ENCODE measurements around the gene UNC45B. TPM values are rescaled to one million over a fixed set of nuclear protein-coding genes. Genes with fewer than 3 reads are reported as not detected.

The UNC45B gene
- total and polyA plus RNA-seq, 2 of the 13 experiments (the other 11 are each of a cell fraction or from before 2014, with no cell fraction given): 0.01 TPM; not detected in 1

- TF ChIP-seq ZNF563 (CRISPR knock-in tag; IDR thresholded peaks at IDR 0.05) (peak; percentile 82; the same call in 1 of the 2 replicates), ZNF407 (CRISPR knock-in tag; IDR thresholded peaks at IDR 0.05; ENCODE audit: not compliant biosample characterization) (no peak), REXO4 (CRISPR knock-in tag; IDR thresholded peaks at IDR 0.05; ENCODE audit: borderline replicate concordance) (no peak), HINFP (CRISPR knock-in tag; IDR thresholded peaks at IDR 0.05; ENCODE audit: low read depth) (0 out of 2 replicates have a peak, but pooled peaks have one; percentile 2), ZNF567 (CRISPR knock-in tag; IDR thresholded peaks at IDR 0.05; ENCODE audit: borderline replicate concordance) (0 out of 2 replicates have a peak, but pooled peaks have one; percentile 85), KLF15 (CRISPR knock-in tag; IDR thresholded peaks at IDR 0.05; ENCODE audit: borderline replicate concordance) (no peak), SRSF9 (IDR thresholded peaks at IDR 0.05; ENCODE audit: borderline replicate concordance, insufficient read depth, low read depth, low read length, poor library complexity, severe bottlenecking) (no peak), E2F1 (CRISPR knock-in tag; IDR thresholded peaks at IDR 0.05) (peak; percentile 89), EED (CRISPR knock-in tag; IDR thresholded peaks at IDR 0.05) (peak; percentile 73), ZNF441 (CRISPR knock-in tag; IDR thresholded peaks at IDR 0.05; ENCODE audit: borderline replicate concordance) (no peak; the same call in 1 of the 2 replicates), GATAD2A (CRISPR knock-in tag; IDR thresholded peaks at IDR 0.05) (peak; percentile 4; the same call in 1 of the 2 replicates), KDM5B (CRISPR knock-in tag; IDR thresholded peaks at IDR 0.05; ENCODE audit: borderline replicate concordance) (peak; percentile 51; the same call in 1 of the 2 replicates), ZNF543 (CRISPR knock-in tag; IDR thresholded peaks at IDR 0.05) (peak; percentile 45; the same call in 1 of the 2 replicates), ZNF75D (CRISPR knock-in tag; IDR thresholded peaks at IDR 0.05; ENCODE audit: borderline replicate concordance) (no peak), SIN3A (IDR thresholded peaks at IDR 0.05; ENCODE audit: borderline replicate concordance, low read depth, low read length) (0 out of 2 replicates have a peak, but pooled peaks have one; percentile 25), MZF1 (CRISPR knock-in tag; IDR thresholded peaks at IDR 0.05; ENCODE audit: borderline replicate concordance) (no peak), HNRNPLL (IDR thresholded peaks at IDR 0.05; ENCODE audit: low read depth, low read length, poor library complexity, severe bottlenecking) (peak; percentile 67)
Measured at GRCh38 chr17:35119370-35120165, 28.0 kb upstream of the UNC45B start, which contains the start of gene RAD51D (continued).
